Testis (tissue), 3 donors: ENCODE measurements around the gene TMEM208. TPM values are rescaled to one million over a fixed set of nuclear protein-coding genes. Genes with fewer than 3 reads are reported as not detected.

ENCODE experiments used
- DNase-seq: peaks from one replicate; pipeline ENCODE4 v3.0.0-alpha.2; 2019
- H3K27ac ChIP-seq, 2 donors: fragments of 200-600 bp; sonication (generic); one replicate each; pipeline ENCODE4 v1.5.1; 2019
- H3K27me3 ChIP-seq: fragments of 200-600 bp; sonication (generic); one replicate; pipeline ENCODE4 v1.5.1; 2019
- H3K36me3 ChIP-seq: fragments of 200-600 bp; sonication (generic); one replicate; pipeline ENCODE4 v1.5.1; 2017; ENCODE audit warnings: low read depth; ENCODE audit errors: missing control alignments
- H3K4me1 ChIP-seq: fragments of 200-600 bp; sonication (generic); one replicate; pipeline ENCODE4 v1.5.1; 2019
- H3K4me3 ChIP-seq, 2 donors: fragments of 200-600 bp; sonication (generic); one replicate each; pipeline ENCODE4 v1.5.1; 2017 to 2019
- H3K9me3 ChIP-seq: fragments of 200-600 bp; sonication (generic); one replicate; pipeline ENCODE4 v1.5.1; 2017
- POLR2A ChIP-seq: fragments of 450-650 bp; IDR thresholded peaks from one replicate; pipeline ENCODE4 v1.6.1; 2017; ENCODE audit warnings: antibody characterized with exemption, mild to moderate bottlenecking, moderate library complexity
- WGBS, 2 donors: methylation state at CpG; one replicate each; pipeline ENCODE4 v1.1.5; 2018; 5-methylcytosine and 5-hydroxymethylcytosine counted together
- intact Hi-C: fragments of 100-400 bp; cut with DNase I; formaldehyde crosslinking; loops from one replicate; pipeline ENCODE4 v1.15.1; 2023; ENCODE audit warnings: low total_unique reads
- polyA plus RNA-seq: library from polyadenylated mRNA; stranded (reverse); fragments of 350-450 nt; fragmentation: Illumina TruSeq; extraction: RNeasy Lipid Tissue Mini Kit (QIAGEN cat#74804); gene quantifications from one replicate; pipeline ENCODE4 v1.2.3, GENCODE V29; 2014; ENCODE audit warnings: low read depth, low replicate concordance; ENCODE audit not compliant: insufficient read depth
- total RNA-seq, 2 donors: library from RNA; depleted of rRNA; stranded (reverse); fragments of >200 nt; gene quantifications; one replicate each; pipeline ENCODE4 v1.2.3, GENCODE V29; 2016
- TF ChIP-seq, protein P1 (sequence below), 3 experiments: fragments of 450-650 bp in 2 of 3; fragments of 200-600 bp in 1 of 3; sonication (generic) in 1 of 3; IDR thresholded peaks; one replicate each; pipeline ENCODE4 v1.5.1; 2016 to 2019; ENCODE audit warnings: antibody characterized with exemption in 3 of 3, mild to moderate bottlenecking in 2 of 3, moderate library complexity in 1 of 3

TMEM208 gene
- total and polyA plus RNA-seq, 3 donors from 2014 or later = 55.6 to 66.8 (median 57.4) TPM

DNA sequence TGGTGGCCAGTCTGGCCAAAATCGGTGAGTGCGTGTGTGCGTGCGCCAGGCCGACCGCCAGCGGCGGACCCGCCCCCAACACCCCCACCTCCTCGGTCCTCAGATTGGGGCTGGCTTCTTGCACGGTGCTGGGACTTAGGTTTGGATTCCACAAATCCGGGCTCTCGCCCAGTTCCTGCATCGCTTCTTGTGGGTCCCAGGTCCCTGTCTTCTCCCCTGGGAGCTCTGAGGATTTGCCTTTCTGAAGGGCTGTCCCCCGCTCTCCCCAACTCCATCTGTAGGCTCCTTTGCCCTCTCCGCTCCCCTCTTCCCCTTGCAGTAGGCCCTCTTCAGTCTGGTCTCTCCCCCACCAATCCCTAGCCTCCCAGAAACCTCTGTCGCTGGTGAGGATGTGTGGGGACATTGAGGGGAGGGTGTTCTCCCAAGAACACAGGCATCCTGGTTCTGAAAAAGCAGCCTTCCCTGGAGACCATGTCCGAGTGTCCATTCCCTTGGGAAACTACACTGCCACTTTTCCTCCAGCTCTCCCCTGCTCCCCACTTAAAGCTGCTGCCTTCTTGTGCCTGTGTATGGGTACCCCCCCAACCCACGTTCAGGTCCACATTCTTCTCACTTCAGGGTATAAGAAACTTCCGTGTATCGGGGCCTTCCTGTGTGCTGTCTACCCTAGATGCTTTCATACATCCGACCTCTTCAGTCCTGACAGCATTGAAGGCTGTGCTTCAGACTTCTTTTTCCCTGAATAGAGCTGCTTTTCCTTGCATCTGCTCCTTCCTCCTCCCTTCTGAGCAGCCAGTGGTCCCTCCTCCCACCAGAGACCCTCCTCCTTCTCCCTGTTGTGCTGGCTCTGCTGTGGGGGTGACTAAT lies 22.5 kb downstream of the TMEM208 start:
- TF ChIP-seq POLR2A = no peak
- TF ChIP-seq, protein P1, sequence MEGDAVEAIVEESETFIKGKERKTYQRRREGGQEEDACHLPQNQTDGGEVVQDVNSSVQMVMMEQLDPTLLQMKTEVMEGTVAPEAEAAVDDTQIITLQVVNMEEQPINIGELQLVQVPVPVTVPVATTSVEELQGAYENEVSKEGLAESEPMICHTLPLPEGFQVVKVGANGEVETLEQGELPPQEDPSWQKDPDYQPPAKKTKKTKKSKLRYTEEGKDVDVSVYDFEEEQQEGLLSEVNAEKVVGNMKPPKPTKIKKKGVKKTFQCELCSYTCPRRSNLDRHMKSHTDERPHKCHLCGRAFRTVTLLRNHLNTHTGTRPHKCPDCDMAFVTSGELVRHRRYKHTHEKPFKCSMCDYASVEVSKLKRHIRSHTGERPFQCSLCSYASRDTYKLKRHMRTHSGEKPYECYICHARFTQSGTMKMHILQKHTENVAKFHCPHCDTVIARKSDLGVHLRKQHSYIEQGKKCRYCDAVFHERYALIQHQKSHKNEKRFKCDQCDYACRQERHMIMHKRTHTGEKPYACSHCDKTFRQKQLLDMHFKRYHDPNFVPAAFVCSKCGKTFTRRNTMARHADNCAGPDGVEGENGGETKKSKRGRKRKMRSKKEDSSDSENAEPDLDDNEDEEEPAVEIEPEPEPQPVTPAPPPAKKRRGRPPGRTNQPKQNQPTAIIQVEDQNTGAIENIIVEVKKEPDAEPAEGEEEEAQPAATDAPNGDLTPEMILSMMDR (IDR thresholded peaks at IDR 0.05) = no peak
- Histone ChIP-seq H3K9me3 (no peaks in the 10 kb centered on the region), H3K27me3 (no peaks in the 10 kb centered on the region), H3K27ac (no peak overlapping the region), H3K4me1 (peaks cover 19% of the 10 kb centered on the region), H3K36me3 (no peaks in the 10 kb centered on the region), H3K4me3 (peak overlapping the region; percentile 54 to 59)
- DNase-seq = no peak
- intact Hi-C loops = no loop called here
- 19 to 29% methylated on average over 12 to 17 of the region's 22 CpGs for WGBS, 2 donors

DNA sequence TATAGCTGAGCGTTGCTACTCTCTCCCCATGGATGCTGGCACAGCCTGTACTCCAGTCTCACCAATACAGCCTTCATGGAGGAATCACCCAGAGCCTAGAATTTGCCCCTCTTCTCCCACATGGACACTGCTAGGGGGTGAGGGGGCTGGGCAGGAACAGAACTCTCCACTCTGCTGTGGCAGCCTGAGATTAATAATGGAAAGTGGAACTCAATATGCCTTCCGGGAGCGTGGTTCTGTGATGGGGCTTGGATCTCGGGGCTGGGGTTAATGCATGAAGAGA lies 23.1 kb downstream of the TMEM208 start:
- H3K4me3 ChIP-seq = no peak overlapping the region
- WGBS, 2 donors = 67 to 71% methylated on average over 4 of the region's 4 CpGs
- intact Hi-C loops = no loop called here
- H3K9me3 ChIP-seq = no peaks in the 10 kb centered on the region
- no peaks in the 10 kb centered on the region for H3K27me3 ChIP-seq
- DNase-seq = no peak
- H3K27ac ChIP-seq = no peak overlapping the region
- peaks cover 13% of the 10 kb centered on the region for H3K4me1 ChIP-seq
- TF ChIP-seq POLR2A = no peak
- TF ChIP-seq, protein P1 (IDR thresholded peaks at IDR 0.05) = no peak
- no peaks in the 10 kb centered on the region for H3K36me3 ChIP-seq

DNA sequence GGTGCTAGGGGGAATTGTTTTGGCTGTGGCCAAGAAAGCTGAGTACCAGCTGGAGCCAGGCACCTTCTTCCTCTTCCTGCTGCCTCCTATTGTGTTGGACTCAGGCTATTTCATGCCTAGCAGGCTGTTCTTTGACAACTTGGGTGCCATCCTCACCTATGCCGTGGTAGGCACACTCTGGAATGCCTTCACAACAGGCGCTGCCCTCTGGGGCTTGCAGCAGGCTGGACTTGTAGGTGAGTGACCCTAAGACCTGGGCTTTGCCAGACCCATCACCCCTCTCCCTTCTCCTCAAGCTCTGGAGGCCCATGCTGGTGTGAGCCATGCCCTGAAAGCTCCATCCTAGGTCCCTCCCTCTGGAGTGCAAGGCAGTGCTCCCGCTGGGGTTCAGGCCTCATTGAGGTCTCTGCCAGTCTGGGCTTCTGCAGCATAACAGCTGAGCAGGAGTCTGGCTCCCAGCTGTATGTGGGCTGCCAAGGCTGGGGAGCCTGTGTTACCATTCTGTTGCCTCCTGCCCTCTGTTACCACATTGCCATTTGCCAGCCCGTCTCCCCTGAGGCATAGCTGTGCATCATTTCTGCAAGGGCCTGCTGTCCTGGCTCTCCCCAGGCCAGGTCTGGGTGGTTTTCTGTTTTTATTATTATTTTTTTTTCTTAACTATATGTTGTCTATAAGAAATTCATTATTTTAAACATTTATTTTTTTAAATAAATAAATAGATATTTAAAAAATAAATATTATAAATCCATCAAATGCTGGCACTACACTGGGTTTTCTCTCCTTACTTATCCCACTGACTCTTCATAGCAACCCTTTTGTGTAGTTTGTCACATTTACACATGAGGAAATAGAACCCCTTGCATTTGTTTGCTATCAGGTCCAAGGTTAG lies 25.9 kb downstream of the TMEM208 start:
- Histone ChIP-seq H3K27me3 (no peaks in the 10 kb centered on the region), H3K4me1 (peaks cover 3% of the 10 kb centered on the region), H3K27ac (no peak overlapping the region), H3K36me3 (no peaks in the 10 kb centered on the region), H3K9me3 (no peaks in the 10 kb centered on the region), H3K4me3 (no peak overlapping the region)
- intact Hi-C loops = no loop called here
- no peak for DNase-seq
- WGBS, 2 donors = 92 to 97% methylated on average over 3 to 4 of the region's 4 CpGs
- TF ChIP-seq, protein P1 (IDR thresholded peaks at IDR 0.05) = no peak
- TF ChIP-seq POLR2A = no peak

DNA sequence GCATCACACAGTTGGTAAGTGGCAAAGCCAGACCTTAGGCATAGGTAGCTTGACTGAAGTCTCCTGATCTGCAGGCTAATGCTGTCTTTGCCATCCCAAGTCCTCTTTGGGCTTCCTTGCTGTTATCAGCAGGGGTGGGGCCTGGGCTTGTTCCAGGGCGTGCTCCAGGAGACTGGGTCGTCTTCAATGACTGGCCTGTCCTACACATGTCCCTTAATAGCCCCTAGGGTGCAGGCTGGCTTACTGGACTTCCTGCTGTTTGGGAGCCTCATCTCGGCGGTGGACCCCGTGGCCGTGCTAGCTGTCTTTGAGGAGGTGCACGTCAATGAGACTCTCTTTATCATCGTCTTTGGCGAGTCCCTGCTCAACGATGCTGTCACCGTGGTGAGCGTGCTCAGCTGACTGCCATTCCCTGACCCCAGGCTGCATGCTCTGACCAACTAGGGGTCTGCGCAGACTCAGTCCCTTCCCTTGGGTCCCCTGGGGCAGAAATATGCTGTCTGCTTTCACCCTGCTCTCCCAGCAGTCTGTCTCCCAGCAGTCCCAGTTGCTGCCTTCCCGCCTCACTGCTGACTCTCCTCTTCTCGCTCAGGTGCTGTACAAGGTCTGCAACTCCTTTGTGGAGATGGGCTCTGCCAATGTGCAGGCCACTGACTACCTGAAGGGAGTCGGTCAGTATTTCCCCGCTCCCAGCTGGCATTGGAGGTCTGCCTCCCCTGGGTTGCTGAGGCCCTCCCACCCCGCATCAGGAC lies 28.0 kb downstream of the TMEM208 start:
- TF ChIP-seq, protein P1 (IDR thresholded peaks at IDR 0.05) = no peak
- TF ChIP-seq POLR2A = no peak
- Histone ChIP-seq H3K27me3 (no peaks in the 10 kb centered on the region), H3K4me1 (no peaks in the 10 kb centered on the region), H3K27ac (no peak overlapping the region), H3K36me3 (no peaks in the 10 kb centered on the region), H3K9me3 (no peaks in the 10 kb centered on the region), H3K4me3 (no peak overlapping the region)
- intact Hi-C loops = no loop called here
- 91 to 92% methylated on average over 18 of the region's 18 CpGs for WGBS, 2 donors
- no peak for DNase-seq
